GM20431 (cell line): Measurements from ENCODE around the gene JAG1.

Source experiments
- in situ Hi-C: fragments of 300-500 bp; cut with MseI, MboI; formaldehyde crosslinking; loops from one replicate; pipeline ENCODE4 v1.15.0; 2020; ENCODE audit warnings: low sequenced_read_pairs; ENCODE audit not compliant: unreplicated experiment

The JAG1 gene

DNA sequence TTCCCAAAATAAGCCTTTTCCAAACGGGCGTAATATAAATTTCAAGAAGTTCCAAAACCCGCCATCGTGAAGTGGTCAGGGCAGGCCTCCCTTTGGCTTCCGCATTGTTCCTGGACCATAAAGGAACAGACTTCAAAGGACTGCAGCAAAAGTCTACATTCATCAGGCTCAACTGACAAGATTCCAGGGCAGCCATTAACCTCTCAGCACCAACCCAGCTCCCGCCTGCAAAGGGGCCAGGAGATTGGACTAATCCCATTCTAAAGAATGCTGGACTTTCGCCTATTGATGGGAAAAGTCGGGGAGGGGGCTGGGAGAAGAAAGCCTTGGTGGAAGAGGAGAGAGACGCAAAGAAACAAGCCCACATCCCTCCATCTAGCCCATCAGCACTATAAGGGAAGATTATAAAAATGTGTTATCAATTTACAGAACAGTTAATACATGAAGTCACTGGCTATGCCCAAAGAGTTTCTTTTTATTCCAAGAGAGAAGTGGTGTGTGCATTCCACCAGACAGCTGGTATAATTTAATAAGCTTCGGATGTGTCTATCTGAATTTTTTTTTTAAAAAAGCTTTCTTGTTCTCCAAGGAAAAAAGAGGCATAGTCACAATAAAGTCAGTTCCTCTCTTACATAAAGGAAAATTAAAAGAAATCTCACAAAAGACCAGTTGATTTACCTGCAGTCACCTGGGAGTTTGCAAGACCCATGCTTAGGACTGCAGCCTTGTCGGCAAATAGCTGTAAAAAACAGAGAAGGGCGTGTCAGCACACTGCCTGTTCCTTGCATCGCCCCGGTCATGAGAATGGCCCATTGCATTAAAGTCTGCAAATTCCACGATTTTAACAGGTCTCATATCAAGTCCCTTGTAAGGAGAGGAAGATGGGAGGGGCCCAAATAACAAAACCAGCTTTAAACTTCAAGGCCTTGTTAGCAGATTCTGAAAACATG, 17.8 kb downstream of the JAG1 start:
- in situ Hi-C loops = no loop called here

DNA sequence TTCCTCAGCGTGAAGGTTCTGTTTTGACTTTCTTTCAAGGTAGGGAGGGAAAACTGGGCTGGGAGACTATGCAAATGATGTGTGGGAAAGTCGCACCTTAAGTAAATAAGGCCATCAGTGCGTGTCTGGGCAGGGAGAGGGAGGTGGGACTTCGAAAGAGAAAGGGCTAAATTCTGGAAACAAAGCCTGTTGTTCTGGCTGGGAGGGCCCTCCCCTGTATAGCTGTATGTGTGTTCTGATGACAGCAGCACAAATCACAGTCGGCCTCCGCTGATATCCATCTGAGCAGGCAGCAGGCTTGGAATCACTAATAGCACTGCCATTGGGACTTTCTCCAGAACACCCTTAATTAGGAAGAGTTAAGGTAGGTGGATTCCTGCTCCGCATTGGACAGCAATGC, 19.2 kb downstream of the JAG1 start:
- in situ Hi-C loops = no loop called here

DNA sequence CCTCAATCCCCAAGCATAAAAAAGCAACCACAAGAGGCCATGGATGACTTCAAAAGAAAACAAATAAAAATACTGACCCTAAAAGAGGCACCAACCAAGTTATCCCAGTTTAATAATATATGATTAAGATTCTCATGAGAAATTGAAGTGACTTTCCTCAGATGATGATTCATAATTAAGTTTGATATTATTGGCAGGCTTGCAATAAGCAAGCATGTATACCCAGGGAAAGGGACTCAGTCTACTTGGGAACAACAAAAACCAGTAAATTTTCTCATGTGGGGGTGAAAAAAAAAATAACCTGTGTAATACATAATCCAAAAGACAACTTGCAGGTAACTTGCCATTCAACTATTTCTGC, 19.6 kb downstream of the JAG1 start:
- in situ Hi-C loops = no loop called here

DNA sequence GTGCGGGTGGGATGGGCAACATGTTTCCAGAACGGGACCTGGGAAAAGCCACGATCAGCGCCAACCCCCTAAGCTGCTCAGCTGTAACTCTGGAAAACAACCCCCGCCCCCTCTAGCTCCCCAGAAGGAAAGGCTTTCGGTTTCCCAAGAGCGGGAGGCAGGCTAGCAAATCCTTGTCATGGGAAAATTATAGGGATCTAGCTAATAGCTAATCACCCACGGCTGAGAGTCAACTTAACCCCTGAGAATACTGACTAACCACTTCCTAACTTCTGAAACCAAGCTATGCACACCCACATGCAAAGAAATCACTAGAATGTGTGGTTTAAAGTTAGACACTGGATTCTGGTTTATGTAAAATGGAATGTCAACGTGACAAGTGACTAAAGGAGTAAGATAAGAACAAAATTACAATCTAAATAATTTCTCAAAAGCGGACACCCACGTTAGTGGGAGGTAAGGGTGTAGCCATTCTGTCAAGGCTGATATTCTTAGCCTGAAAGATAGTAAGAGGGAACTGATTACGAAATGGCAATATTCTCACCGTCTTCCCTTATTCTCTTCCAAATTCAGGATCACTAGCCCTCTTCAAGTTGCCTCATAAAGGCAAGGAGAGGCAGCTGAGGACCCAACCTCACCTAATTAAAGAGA, 20.1 kb downstream of the JAG1 start:
- in situ Hi-C loops = no loop called here

DNA sequence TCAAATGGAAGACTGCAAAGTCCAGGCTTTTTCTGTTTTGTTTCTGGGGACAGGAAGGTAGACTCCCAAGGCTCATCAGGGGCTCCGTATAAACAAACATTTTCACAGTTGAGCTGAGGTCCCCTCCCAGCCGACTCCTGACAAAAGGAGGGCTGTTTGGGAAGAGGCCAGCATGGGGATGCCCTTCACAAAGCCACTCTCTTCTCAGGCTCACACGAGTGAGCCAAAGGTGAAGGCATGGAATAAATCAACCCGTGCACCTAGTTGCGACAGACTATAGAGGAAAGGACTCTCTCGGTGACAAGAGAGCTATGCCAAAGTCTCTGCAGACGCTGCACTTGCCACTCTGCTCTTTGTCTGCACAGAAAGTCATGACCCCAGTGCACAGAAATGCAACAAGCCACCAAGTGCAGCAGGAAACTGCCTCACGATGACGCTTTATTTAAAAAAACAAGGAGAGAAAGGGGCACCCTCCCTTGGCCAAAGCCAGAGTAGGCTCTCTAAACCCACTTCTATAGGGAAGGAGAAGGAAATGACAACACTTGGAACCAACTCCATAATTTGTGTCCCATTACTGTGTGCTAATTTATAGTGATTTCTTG, 21.0 kb downstream of the JAG1 start:
- in situ Hi-C loops = no loop called here

DNA sequence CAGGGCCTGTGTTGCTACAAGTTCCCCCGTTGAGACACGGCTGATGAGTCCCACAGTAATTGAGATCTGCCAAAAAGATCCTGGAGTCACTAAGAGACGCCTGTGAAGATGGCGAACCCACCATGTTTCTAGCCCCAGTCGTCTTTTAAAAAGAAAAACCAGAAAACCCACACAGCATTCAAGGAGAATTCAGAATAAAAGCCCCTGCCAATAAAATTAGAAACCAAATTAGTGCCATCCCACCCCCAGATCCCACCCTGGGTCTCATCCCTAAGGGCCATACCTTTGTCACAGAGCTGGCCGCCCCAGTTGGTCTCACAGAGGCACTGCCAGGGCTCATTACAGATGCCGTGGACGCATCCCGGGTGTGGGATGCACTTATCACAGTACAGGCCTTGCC, 21.6 kb downstream of the JAG1 start:
- in situ Hi-C loops = no loop called here

DNA sequence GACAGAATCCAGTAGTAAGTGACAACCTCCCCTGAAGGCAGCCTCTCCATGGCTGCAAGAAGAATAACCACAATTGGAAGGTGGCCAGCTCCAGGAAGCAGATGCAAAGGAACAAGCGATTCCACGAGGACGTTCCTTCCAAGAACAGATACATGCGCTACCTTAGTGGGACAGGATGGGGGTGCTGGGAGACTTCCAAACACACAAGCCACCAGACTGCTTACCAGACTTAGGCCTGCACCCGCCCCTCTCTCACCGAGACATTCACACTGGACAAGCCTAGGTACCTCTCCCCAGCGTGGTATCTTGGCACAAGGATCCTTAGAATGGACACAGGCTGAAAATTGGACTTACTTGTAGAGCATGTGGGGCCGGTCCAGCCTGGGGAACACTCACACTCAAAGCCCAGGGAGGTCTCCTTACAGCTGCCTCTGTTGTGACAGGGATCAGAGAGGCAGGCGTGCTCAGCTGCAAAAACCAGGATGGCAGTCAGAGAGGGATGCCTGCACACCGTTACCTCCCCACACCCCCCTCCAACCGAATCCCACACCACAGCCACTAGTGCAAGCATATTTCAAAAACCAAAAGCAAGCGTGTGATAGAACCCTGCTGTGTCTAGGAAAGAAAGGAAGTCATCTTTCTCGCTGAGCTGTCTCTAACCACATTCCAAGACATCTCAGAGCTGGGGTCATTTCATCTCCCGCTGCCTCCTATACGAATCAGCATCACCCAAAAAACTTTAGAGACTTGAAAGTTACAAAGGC, 22.4 kb downstream of the JAG1 start:
- in situ Hi-C loops = no loop called here

DNA sequence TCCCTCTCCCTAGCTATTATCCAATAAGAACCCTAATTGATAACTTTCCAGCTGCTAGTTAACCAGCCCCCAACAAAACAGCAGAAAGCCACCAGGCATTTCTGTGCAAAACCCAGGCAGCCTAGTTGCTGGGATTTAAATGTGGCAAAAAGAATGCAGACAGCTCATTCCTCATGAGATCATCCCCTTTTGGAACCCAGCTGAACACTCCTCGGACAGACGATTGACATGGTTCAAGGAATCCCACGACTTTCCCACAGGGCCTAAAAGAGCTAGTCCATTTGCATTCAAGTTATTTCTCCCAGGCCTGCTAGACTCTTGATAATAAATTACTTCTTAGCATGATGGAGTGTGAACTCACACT, 24.0 kb downstream of the JAG1 start:
- in situ Hi-C loops = no loop called here

DNA sequence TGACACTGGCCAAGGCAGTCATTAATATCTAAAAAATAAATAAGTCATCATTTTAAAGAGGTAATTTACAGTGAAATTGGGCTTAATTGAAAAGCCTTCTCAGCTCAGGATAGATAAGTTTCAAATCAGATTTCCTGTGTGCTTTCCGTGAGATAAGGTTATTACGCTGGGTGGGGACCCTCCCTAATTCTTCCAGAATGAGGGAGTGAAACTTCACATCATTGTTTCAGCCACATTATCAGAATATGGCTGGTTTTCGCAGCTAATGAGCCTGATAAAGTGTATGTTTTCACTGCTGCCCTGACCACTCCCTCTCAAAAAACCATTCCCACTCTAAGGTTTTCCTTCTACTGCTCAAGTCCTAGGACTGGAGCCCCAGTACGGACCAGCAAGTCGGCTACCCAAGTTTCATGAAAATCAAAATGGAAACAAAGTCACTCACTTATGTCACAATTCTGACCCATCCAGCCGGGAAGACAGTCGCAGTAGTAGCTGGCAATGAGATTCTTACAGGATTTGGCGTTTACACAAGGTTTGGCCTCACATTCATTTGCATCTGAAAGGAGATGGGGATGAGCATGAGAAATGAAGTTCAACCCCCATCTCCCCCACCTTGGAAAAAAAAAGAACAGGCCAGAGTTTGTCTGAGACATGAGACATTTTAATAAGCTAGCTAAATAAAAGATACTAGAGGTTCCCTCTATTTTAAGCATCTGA, 24.6 kb downstream of the JAG1 start:
- in situ Hi-C loops = no loop called here

DNA sequence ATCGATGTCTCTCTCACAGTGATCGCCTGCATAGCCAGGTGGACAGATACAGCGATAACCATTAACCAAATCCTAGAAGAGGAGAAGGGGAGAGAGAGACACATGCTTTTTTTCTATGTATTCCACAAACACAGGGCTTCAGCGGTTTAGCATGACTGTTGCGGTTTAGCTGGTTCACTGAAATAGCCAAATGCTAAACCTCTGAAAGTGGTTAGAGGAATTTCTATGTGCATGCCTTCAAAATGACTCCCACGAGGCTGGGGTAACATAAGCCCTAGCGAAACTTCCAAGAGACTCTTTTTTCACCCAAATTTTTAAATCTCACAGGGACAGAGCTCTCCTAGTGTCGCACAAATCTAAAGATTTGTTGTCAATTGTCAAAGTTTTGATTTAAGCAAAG, 25.1 kb downstream of the JAG1 start:
- in situ Hi-C loops = no loop called here

DNA sequence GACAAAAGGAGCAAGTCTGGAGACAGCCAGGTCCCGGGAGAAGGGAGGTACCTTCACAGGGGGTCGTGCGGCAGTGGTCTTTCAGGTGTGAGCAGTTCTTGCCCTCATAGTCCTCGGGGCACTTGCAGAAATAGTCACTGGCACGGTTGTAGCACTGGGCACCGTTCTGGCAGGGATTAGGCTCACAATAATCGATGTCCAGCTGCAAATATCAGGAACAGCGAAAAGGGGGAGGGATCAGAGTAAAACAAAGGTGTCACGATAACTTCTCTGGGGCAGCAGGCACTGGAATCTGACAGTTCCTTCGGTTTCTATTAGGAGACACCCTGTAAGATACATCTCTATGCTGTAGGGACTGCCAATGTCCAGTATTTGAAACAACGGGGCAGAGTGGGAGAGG, 25.9 kb downstream of the JAG1 start:
- in situ Hi-C loops = no loop called here

DNA sequence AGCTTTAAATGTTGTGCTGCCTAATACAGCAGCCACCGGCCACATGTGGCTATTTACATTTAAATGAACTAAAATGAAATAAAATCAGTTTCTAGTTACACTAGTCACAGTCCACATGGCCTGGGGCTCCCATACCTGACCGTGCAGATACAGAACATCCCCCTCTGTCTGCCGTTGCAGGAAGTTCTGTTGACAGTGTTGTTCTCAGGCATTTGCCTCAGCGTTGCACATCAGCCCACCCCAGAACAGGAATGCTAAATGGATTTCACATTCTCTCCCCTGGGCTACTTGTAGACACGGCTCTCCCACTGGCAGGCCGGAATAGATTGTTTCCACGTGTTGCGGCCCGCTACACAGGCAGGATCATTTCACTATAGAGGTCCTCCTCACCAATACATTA, 26.3 kb downstream of the JAG1 start:
- in situ Hi-C loops = no loop called here

DNA sequence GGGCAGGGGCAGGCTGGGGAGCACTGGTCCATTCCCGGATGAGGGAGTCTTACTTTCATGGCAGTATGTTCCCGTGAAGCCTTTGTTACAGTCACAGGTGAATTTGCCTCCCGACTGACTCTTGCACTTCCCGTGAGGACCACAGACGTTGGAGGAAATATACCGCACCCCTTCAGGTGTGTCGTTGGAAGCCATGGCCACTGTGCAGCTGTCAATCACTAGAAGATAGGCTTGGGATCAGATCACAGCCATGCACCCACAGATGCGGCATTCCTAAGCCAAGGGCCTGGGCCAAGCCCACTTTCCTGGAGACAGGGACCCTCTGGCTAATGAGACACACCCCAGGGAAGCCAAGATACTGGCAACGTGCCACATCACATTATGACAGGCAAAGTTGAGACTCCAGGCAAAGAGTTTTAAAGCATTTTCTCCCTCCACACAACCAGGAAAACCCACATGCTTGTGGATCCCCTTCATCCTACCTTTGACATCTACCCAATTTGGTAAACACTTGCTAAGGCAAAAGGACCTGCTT, 26.8 kb downstream of the JAG1 start:
- in situ Hi-C loops = no loop called here

DNA sequence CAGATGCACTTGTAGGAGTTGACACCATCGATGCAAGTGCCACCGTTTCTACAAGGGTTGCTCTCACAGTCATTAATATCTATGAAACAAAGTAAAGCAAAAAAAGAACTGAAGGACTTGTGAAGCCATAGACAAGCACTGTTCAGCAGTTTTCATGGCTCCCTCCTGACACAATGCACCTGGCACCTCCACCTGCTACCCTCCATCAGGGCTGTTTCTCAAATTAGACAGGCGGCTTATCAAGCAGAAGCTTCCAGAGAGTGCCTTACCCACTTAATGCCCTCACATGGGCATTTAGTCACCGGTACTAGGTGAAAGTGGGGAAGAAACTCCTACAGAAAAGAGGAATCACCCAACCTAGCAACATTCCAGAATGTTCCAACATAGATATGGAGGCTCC, 27.8 kb downstream of the JAG1 start:
- in situ Hi-C loops = no loop called here

DNA sequence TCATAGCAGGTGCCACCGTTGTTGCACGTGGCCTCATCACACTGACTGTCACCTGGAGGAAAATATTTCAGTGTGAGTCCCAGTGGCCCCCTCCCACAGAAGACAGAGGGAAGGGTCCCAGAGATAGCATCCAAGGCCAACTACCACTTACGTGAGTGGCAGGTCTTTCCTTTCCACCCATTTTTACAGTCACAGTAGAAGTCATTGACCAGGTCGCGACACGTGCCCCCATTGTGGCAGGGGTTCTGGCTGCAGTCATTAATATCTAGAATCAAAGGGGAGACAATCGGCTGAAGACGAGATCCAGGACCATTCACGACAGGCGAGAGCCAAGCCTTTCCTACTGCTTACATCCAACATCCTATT, 28.6 kb downstream of the JAG1 start:
- in situ Hi-C loops = no loop called here

DNA sequence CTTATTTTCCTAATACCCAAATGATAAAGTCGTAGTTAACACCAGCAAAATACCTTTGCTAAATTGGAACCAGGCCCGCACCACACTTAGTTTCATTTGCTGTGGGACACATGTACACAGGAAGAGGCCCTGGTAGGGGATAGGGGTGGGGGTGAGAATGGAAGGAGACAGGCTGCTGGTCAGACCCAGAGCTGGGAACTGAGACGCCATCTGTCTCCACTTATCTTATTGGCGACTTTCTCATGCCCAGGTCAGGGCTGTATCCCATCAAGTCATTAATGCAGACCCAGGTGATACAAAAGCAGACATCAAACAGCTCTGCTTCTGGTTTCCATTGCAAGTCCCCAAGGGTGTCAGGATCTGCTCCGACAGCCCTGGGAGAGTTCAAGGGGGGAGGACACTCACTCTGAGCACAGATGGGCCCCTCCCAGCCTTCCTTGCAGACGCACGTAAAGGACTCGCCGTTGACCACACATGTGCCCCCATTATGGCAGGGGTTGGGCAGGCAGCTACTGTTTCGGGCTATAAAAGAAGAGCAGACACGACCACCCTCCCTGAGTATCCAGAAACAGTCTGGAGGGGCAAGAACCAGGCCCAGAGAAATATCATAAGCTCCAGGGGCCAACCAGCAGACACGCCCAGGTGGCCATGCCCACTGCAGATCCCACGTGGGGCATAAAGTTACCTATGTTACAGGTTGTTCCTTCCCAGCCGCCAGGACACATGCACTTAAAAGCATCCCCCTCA, 29.2 kb downstream of the JAG1 start:
- in situ Hi-C loops = no loop called here

DNA sequence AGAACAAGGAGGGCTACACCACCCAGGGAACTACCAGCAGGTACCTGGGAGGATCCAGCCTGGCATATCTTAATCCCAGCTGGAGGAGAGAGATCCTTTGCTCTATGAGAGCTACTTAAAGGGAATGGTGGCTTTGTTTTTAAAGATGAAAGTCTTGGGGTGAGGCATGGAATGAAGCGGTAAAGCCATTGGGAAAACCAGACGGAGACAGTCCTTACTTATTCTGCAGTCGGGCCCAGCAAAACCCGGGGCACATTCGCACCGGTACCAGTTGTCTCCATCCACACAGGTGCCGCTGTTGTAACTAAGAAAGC, 30.3 kb downstream of the JAG1 start:
- in situ Hi-C loops = no loop called here

DNA sequence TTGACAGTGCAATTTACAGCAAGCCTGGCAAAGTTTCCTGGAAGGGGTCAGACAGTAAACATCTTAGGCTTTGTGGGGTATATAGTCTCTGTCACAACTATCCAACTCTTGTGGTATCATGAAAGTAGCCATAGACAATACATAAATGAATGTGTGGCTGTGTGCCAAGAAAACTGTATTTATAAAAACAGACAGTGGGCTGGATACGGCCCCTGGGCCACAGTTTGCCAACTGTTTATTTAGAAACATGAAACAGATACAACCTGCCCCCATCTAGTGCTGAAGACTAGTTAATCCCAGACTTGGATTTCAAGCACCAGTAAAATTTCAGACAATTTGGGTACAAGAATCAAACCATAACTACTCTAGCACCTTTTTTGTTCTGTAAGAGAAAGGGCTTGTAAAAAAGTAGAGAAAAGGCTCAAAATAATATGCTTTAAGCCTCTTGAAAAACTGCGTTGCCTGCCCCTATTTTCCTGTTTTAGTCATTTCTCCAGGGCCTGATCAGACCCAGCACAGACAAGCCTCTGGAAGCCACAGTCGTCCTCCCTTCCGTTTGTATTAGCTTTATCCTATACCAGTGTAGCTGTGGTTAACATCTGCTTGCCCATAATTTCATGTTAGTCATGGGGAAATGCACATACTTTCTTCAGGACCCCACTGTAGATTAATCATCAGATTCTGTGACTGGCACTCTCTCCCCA, 30.8 kb downstream of the JAG1 start:
- in situ Hi-C loops = no loop called here

DNA sequence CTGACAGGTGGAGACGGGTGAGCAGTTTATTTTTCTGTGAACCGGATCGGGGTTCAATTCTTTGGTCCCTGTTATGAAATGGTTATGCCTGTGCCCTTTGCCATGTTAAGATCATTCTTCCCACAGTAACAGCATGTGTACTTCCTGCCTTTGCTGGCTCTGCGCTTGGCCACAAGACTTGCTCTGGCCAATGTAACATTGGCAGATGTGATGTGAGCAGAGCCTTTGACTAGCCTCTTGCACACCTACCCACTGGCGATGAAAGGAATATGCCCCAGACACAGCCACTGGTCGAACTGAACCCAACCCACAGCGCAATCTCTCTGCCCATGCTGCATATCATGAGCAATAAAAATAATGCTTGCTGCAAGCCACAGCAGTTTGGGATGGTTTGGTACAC, 31.9 kb downstream of the JAG1 start:
- in situ Hi-C loops = no loop called here
